ENCODE measurements around the gene SYNPO2.

GRCh38 chr4:118995693-118996391 lies 107.2 kb downstream of the SYNPO2 start:
- TF ChIP-seq HCFC1 (IDR thresholded peaks at IDR 0.05; ENCODE audit: low read length): no peak
- no peak for TF ChIP-seq EP300 (IDR thresholded peaks at IDR 0.05; ENCODE audit: borderline replicate concordance in 1 of 2, control insufficient read depth in 1 of 2, low read depth in 2 of 2, low read length in 2 of 2)
- TF ChIP-seq SMAD5 (IDR thresholded peaks at IDR 0.05; ENCODE audit: low read depth): no peak
- no peak for TF ChIP-seq CHD1 (IDR thresholded peaks at IDR 0.05; ENCODE audit: low read depth, low read length)
- no peak for TF ChIP-seq EZH2 (IDR thresholded peaks at IDR 0.05; ENCODE audit: borderline replicate concordance, control insufficient read depth, low read depth, low read length)
- no peak for TF ChIP-seq E2F8 (IDR thresholded peaks at IDR 0.05; ENCODE audit: low read depth, partially characterized antibody)
- TF ChIP-seq PKNOX1 (IDR thresholded peaks at IDR 0.05): no peak
- TF ChIP-seq POLR2A (IDR thresholded peaks at IDR 0.05; ENCODE audit: low read depth, low read length): no peak
- TF ChIP-seq CTCF (IDR thresholded peaks at IDR 0.05 in 2 of 3, conservative IDR thresholded peaks at IDR 0.05 in 1 of 3; ENCODE audit: control insufficient read depth in 2 of 3, extremely low read depth in 1 of 3, insufficient read depth in 1 of 3, low read depth in 3 of 3, low read length in 3 of 3): no peak
- TF ChIP-seq REST (IDR thresholded peaks at IDR 0.05; ENCODE audit: low read depth, low read length): no peak
- TF ChIP-seq EGR1 (IDR thresholded peaks at IDR 0.05; ENCODE audit: borderline replicate concordance in 1 of 2, low read depth in 2 of 2, low read length in 2 of 2): no peak

Data from GM12878 (cell line).